Measurements from ENCODE around the gene TMEM141. TPM values are rescaled to one million over a fixed set of nuclear protein-coding genes. Genes with fewer than 3 reads are reported as not detected.
A peak's percentile ranks its signal among the peaks of the same experiment; 100 is the strongest.

Gene TMEM141
- total and polyA plus RNA-seq, 2 experiments from 2014 or later, result 200 to 238 TPM

DNA sequence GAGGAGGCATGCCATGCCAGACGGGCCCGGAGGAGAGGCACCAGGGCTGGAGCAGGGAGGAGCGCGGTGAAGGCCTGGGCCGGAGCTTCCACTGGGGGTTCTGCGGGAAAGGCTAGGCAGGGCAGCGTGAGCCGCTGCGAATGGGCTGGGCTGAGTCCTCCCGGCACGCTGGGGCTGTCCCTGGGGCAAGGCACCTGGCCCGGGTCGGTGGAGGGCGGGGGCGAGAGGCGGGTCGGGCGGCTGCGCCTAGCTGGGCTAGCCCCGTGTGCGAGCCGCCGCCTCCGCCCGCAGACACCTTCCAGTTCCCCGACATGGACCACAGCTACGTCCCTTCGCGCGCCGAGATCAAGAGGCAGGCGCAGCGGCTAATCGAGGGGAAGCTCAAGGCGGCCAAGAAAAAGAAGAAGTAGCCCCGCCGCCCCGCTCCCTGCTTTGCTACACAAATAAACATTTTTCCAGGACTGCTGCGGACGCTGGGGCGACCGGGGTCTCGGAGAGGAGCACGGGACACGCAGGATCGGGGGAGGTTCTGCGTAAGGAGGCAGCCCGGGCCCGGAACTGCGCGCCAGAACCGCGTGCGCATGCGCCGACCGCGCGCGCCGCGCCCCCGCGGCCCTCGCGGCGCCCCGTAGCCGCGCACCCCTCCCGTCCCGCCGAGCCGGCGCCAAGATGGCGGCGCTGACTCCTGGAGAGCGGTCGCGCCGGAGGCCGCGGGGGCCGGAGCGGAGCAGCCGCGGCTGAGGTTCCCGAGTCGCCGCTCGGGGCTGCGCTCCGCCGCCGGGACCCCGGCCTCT, 16.3 kb downstream of the TMEM141 start, which contains the start of gene RABL6:
Gene RABL6 (plus strand): TSS at position 668 of the 794 bp plus-strand sequence. CDS start 249 bp downstream, outside the sequence.
- TF ChIP-seq, protein P1, sequence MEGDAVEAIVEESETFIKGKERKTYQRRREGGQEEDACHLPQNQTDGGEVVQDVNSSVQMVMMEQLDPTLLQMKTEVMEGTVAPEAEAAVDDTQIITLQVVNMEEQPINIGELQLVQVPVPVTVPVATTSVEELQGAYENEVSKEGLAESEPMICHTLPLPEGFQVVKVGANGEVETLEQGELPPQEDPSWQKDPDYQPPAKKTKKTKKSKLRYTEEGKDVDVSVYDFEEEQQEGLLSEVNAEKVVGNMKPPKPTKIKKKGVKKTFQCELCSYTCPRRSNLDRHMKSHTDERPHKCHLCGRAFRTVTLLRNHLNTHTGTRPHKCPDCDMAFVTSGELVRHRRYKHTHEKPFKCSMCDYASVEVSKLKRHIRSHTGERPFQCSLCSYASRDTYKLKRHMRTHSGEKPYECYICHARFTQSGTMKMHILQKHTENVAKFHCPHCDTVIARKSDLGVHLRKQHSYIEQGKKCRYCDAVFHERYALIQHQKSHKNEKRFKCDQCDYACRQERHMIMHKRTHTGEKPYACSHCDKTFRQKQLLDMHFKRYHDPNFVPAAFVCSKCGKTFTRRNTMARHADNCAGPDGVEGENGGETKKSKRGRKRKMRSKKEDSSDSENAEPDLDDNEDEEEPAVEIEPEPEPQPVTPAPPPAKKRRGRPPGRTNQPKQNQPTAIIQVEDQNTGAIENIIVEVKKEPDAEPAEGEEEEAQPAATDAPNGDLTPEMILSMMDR (IDR thresholded peaks at IDR 0.05; ENCODE audit: low read depth, low read length), result no peak
- Histone ChIP-seq H3K9me3 (ENCODE audit: low read depth) (no peaks in the 10 kb centered on the region), H3K4me3 (peak within 1 kb of the TSS; percentile 100), H3K4me1 (ENCODE audit: low read depth) (peaks cover 23% of the 10 kb centered on the region), H3K27ac (peak within 1 kb of the TSS; percentile 99), H3K27me3 (no peaks in the 10 kb centered on the region), H3K36me3 (no peaks in the 10 kb centered on the region)
- peak; percentile 75 to 88 for DNase-seq (ENCODE audit: low read depth in 1 of 2, low spot score in 1 of 2)

DNA sequence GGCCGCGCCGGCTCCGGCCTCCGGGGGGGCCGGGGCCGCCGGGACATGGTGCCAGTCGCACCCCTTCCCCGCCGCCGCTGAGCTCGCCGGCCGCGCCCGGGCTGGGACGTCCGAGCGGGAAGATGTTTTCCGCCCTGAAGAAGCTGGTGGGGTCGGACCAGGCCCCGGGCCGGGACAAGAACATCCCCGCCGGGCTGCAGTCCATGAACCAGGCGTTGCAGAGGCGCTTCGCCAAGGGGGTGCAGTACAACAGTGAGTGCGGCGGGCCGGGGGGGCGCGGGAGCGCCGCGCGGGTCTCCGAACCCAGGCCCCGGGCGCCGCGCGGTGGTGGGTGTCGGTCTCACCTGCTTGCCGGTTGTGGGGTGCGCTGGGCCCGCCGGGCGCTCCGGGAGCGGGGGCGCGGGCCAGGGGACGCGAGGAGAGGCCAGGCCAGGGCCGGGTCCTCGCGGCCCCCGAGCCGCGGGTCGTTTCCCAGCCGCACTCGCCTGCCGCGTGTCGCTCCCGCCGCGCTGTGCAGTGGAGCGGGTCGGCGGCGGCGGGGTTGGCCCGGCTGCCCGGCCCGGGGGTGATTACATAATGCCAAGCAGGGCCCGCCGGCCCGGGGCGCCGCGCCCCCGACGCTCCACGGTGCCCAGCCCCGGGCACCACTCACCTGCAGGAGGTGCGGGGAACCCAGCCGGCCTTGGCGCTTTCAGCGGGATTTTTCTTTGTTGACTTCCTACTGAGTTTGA, 17.1 kb downstream of the TMEM141 start:
- TF ChIP-seq, protein P1 (IDR thresholded peaks at IDR 0.05; ENCODE audit: low read depth, low read length), result no peak
- Histone ChIP-seq H3K27me3 (no peaks in the 10 kb centered on the region), H3K4me1 (ENCODE audit: low read depth) (peaks cover 23% of the 10 kb centered on the region), H3K9me3 (ENCODE audit: low read depth) (no peaks in the 10 kb centered on the region), H3K27ac (peak overlapping the region; percentile 99), H3K4me3 (peak overlapping the region; percentile 100), H3K36me3 (peaks cover 7% of the 10 kb centered on the region)
- DNase-seq (ENCODE audit: low read depth in 1 of 2, low spot score in 1 of 2), result peak in 1 of 2 donors; percentile 35

DNA sequence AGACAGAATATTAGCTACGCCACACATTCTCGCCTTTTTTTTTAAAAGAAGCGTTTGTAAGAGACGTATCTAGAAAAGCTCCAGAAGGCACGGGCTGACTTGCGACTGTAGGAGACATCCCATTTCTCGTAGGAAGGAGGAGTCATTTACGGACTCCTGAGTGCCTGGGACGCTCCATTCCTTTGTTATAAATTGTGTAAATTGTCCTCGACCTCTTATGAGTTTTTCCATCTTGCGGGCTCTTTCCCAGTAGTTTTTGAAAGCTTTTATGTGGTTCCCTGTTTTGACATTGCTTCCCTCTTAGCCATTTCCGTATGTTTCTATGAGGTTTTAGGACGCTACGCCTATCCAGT, 17.6 kb downstream of the TMEM141 start:
- Histone ChIP-seq H3K27ac (peak overlapping the region; percentile 99), H3K9me3 (ENCODE audit: low read depth) (no peaks in the 10 kb centered on the region), H3K36me3 (peaks cover 7% of the 10 kb centered on the region), H3K4me1 (ENCODE audit: low read depth) (peaks cover 23% of the 10 kb centered on the region), H3K27me3 (no peaks in the 10 kb centered on the region), H3K4me3 (peak overlapping the region; percentile 100)
- TF ChIP-seq, protein P1 (IDR thresholded peaks at IDR 0.05; ENCODE audit: low read depth, low read length), result no peak
- peak; percentile 35 to 58 for DNase-seq (ENCODE audit: low read depth in 1 of 2, low spot score in 1 of 2)

DNA sequence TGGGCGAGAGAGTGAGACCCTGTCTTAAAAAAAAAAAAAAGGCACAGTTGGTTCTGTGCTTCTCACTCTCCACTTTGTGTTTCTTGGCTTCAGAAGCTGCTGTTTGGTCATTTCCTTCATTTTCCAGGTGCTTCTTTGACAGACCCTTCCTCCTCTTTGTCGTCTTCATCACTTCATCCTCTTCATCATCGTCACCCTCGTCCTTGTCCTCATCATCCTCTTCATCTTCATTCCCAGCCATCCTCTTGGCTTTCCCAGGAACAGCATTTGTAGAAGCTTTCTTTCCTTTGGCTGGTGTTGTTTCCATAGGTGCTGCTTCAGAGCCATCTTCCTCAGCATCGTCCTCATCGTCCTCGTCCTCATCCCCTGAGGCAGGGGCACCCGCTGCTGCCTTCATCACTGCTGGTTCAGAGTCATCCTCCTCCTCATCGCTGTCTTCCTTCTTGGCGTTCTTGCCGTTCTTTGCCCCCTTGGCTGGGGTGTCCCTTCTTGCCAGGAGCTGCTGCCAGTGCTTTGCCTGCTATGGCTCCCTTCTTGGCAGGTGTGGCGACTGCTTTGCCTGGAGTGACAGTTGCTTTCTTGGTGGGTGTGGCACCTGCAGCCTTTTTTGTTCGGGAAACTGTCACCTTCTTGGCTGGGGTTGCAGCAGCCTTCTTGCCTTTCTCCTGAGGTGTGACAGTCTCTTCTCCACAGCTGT, 23.7 kb downstream of the TMEM141 start:
- H3K27me3 ChIP-seq, result no peaks in the 10 kb centered on the region
- TF ChIP-seq, protein P1 (IDR thresholded peaks at IDR 0.05; ENCODE audit: low read depth, low read length), result no peak
- H3K27ac ChIP-seq, result no peak overlapping the region
- peaks cover 10% of the 10 kb centered on the region for H3K4me1 ChIP-seq (ENCODE audit: low read depth)
- H3K9me3 ChIP-seq (ENCODE audit: low read depth), result no peaks in the 10 kb centered on the region
- H3K4me3 ChIP-seq, result no peak overlapping the region
- peaks cover 10% of the 10 kb centered on the region for H3K36me3 ChIP-seq
- no peak for DNase-seq (ENCODE audit: low read depth in 1 of 2, low spot score in 1 of 2)

DNA sequence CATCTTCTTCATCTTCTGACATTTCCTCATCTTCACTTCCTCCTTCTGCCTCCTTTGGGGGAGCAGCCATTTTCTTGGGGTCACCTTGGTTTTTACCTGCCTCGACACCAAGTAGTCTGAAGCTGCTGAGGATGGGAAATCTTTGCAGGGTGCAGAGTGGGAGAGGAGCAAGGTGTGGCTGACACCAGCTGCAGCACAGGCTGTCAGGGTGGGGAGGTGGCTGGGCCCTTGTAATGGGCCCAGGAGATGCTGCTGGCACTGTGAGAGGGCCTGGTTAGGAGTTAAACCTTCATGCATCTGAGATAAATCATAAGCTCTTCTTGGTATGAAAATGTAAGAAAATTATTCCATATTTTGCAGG, 24.3 kb downstream of the TMEM141 start:
- H3K27ac ChIP-seq, result no peak overlapping the region
- no peaks in the 10 kb centered on the region for H3K27me3 ChIP-seq
- no peak for DNase-seq (ENCODE audit: low read depth in 1 of 2, low spot score in 1 of 2)
- no peak overlapping the region for H3K4me3 ChIP-seq
- no peaks in the 10 kb centered on the region for H3K9me3 ChIP-seq (ENCODE audit: low read depth)
- peaks cover 5% of the 10 kb centered on the region for H3K4me1 ChIP-seq (ENCODE audit: low read depth)
- H3K36me3 ChIP-seq, result peaks cover 10% of the 10 kb centered on the region
- TF ChIP-seq, protein P1 (IDR thresholded peaks at IDR 0.05; ENCODE audit: low read depth, low read length), result no peak

Measured in cardiac muscle cell (in vitro differentiated cells and primary cell).